ENCODE data around the gene HSPB2. TPM values are rescaled to one million over a fixed set of nuclear protein-coding genes. Genes with fewer than 3 reads are reported as not detected.

The HSPB2 gene
- total RNA-seq, 4 donors from 2014 or later = 0.21 to 5.2 TPM; not detected in 2

DNA sequence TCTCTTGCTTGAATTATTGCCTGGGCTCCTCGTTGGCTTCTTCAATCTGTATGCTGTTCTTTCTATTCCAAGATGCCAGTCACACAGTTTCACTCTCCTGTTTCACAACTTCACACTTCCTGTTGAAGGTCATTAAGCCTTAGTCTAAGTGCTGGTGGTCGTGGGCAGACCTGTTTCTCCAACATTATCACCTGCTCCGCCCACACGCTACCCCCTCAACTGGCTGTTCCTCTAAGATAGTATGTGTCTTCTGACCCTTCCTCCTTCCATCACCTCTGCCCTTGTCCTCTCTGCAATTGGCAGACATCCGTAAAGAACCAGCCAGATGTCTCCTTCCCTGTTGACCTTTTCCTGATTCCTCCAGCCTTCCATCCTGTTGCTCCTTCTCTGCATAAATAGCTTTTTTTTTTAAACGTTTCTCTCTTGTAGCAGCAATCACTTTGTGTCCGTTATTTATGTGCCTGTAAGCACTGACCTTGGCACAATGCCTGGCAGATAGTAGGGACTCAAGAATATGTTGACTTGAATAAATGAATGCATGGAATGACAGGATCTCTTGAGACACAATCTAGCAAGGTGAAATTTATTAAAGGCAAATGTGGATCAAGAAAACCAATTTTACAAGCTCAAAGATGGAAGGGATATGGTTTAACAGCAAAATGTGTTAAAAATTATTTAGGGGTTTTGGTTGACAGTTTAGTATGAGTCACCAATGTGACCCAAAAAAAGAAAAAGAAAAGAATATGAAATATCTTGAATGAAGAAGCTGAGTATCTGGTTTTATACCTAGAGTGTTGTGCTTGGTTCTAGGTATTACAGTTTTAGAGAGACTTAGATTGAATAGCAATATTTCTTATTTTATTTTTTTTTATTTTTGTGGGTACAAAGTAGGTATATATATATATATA lies 37.2 kb downstream of the HSPB2 start:
- Histone ChIP-seq H3K4me1 (no peaks in the 10 kb centered on the region), H3K36me3 (no peaks in the 10 kb centered on the region)
- DNase-seq = no peak

DNA sequence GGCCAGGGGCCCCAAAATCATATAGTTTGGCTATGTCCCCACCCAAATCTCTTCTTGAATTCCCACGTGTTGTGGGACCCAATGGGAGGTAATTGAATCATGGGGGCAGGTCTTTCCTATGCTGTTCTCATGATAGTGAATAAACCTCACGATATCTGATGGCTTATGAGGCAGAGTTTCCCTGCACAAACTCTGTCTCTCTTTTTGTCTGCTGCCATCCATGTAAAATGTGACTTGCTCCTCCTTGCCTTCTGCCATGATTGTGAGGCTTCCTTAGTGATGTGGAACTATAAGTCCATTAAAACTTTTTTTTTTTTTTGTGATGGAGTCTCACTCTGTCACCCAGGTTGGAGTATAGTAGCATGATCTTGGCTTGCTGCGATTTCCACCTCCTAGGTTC lies 39.0 kb downstream of the HSPB2 start:
- DNase-seq = no peak
- no peak overlapping the region for H3K27ac ChIP-seq

More for the DNA sequence above, 37.2 kb downstream of the HSPB2 start:
- Histone ChIP-seq H3K27ac (no peak overlapping the region), H3K4me3 (no peak overlapping the region), H3K27me3 (no peaks in the 10 kb centered on the region), H3K9me3 (no peaks in the 10 kb centered on the region)
- intact Hi-C loops (cut with DNase I; ENCODE audit: low total_unique reads) = no loop called here
- TF ChIP-seq, protein P1, sequence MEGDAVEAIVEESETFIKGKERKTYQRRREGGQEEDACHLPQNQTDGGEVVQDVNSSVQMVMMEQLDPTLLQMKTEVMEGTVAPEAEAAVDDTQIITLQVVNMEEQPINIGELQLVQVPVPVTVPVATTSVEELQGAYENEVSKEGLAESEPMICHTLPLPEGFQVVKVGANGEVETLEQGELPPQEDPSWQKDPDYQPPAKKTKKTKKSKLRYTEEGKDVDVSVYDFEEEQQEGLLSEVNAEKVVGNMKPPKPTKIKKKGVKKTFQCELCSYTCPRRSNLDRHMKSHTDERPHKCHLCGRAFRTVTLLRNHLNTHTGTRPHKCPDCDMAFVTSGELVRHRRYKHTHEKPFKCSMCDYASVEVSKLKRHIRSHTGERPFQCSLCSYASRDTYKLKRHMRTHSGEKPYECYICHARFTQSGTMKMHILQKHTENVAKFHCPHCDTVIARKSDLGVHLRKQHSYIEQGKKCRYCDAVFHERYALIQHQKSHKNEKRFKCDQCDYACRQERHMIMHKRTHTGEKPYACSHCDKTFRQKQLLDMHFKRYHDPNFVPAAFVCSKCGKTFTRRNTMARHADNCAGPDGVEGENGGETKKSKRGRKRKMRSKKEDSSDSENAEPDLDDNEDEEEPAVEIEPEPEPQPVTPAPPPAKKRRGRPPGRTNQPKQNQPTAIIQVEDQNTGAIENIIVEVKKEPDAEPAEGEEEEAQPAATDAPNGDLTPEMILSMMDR (IDR thresholded peaks at IDR 0.05) = no peak
- TF ChIP-seq POLR2A (IDR thresholded peaks at IDR 0.05) = no peak

DNA sequence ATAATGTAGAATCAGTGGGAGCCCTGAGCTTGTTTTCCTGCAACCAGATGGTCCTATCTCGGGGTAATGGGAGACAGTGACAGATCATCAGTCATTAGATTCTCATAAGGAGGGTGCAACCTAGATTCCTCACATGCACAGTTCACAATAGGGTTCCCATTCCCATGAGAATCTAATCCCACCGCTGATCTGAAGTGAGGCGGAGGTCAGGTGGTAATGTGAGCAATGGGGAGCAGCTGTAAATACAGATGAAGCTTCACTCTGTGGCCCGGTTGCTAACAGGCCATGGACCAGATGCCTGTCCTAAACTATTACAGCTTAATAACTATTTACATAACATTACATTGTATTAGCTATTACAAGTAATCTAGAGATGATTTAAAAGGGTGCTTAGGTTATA lies 41.6 kb downstream of the HSPB2 start:
- no peak for TF ChIP-seq POLR2A (IDR thresholded peaks at IDR 0.05)
- TF ChIP-seq, protein P1 (IDR thresholded peaks at IDR 0.05) = no peak

More for the DNA sequence above, 39.0 kb downstream of the HSPB2 start:
- Histone ChIP-seq H3K27me3 (no peaks in the 10 kb centered on the region), H3K4me1 (no peaks in the 10 kb centered on the region), H3K9me3 (no peaks in the 10 kb centered on the region), H3K4me3 (no peak overlapping the region), H3K36me3 (no peaks in the 10 kb centered on the region)
- intact Hi-C loops (cut with DNase I; ENCODE audit: low total_unique reads) = no loop called here
- TF ChIP-seq, protein P1 (IDR thresholded peaks at IDR 0.05) = no peak
- TF ChIP-seq POLR2A (IDR thresholded peaks at IDR 0.05) = no peak

DNA sequence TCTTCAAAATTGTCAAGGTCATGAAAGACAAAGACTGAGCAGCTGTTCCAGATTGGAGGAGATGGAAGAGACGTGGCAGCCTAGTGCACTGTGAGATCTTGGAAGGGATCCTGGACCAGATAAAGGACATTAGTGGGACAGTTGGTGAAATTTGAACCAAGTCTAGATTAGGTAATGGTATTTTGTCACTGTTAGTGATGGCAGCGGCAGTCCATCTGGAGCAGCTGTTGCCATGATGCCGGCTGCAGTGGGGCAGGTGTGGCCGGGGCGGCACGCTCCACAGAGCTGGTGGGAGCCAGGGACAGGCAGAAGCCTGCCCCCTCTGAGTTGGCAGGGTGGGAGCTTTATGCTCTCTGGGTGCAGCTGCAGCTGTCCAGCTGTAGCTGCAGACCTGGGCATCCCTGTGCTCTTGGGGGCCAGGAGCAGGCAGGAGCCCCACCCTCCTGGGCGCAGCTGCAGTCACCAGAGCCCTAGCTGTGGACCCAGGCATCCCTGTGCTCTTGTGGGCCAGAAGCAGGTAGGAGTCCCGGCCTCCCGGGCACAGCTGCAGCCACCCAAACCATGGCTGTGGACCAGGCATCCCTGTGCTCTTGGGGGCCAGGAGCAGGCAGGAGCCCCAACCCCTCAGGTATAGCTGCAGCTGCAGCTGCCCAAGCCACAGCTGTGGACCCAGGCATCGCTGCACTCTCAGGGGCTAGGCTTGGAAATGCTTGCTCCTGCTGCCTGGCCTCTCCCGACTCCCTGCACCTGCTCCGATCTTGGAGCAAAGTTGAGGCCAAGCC lies 45.3 kb downstream of the HSPB2 start:
- no peak for DNase-seq
- Histone ChIP-seq H3K27me3 (no peaks in the 10 kb centered on the region), H3K4me3 (no peak overlapping the region), H3K4me1 (no peaks in the 10 kb centered on the region), H3K36me3 (no peaks in the 10 kb centered on the region), H3K9me3 (no peaks in the 10 kb centered on the region), H3K27ac (no peak overlapping the region)
- intact Hi-C loops (cut with DNase I; ENCODE audit: low total_unique reads) = no loop called here
- TF ChIP-seq POLR2A (IDR thresholded peaks at IDR 0.05) = no peak
- TF ChIP-seq, protein P1 (IDR thresholded peaks at IDR 0.05) = no peak

More for the DNA sequence above, 41.6 kb downstream of the HSPB2 start:
- no peaks in the 10 kb centered on the region for H3K9me3 ChIP-seq
- no peak overlapping the region for H3K27ac ChIP-seq
- no peak overlapping the region for H3K4me3 ChIP-seq
- intact Hi-C loops (cut with DNase I; ENCODE audit: low total_unique reads) = no loop called here
- no peaks in the 10 kb centered on the region for H3K4me1 ChIP-seq
- no peaks in the 10 kb centered on the region for H3K27me3 ChIP-seq
- no peak for DNase-seq
- H3K36me3 ChIP-seq = no peaks in the 10 kb centered on the region

DNA sequence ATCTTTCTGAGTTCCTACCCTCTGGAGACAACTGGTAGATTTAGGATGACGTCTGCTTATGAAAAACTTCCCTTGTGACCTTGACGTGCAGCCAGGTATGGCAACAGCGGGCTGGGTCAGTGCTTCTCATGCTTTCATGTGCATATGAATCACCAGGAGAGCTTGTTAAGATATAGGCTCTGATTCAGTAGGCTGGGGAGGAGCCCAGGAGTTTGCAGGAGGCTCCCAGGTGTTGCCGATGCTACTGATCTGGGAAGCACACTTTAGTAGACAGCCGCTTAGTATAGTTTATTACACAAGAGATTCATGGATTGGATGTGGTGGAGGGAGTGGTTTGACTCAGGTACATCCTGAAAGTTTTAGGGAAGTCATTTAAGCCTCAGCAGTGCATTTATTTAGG lies 48.4 kb downstream of the HSPB2 start:
- H3K27ac ChIP-seq = peak overlapping the region; percentile 28 to 59
- no peaks in the 10 kb centered on the region for H3K9me3 ChIP-seq
- H3K4me3 ChIP-seq = no peak overlapping the region
- no peaks in the 10 kb centered on the region for H3K27me3 ChIP-seq
- no peaks in the 10 kb centered on the region for H3K4me1 ChIP-seq
- intact Hi-C loops (cut with DNase I; ENCODE audit: low total_unique reads) = no loop called here
- no peaks in the 10 kb centered on the region for H3K36me3 ChIP-seq
- TF ChIP-seq, protein P1 (IDR thresholded peaks at IDR 0.05) = no peak
- TF ChIP-seq POLR2A (IDR thresholded peaks at IDR 0.05) = no peak
- peak in 1 of 2 donors; percentile 71 for DNase-seq
